ENCODE results near the gene KIF26B.
"Not testable (repeated sequence)": the region's sequence is repeated elsewhere in the genome, so short reads cannot be mapped to it uniquely, and the experiment has no call there.

Gene KIF26B

DNA sequence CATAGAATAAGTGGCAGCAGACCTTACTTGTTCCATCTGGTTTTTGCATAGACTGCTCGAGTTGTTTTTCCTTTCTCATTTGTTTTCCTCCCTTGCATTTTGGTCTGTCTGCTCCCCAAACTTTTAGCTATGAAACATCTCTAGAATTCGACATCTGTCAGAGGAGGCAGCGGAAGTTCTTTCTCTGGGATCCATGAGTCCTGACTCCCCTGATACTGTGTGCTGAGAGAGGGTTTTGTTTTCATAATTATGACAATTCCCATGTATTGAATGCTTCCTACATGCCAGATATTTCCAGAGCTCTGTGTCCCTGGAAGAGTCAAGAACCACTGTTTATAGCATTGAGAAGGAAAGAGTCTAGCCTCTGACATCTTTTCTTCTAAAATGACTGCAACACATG is 172.6 kb downstream of the KIF26B start:
- TF ChIP-seq CTCF (IDR thresholded peaks at IDR 0.05; ENCODE audit: low read depth, low read length): no peak
- H3K4me3 ChIP-seq (replicated peaks in 1 of 2; ENCODE audit: low read depth in 2 of 2, low read length in 2 of 2): no peak overlapping the region
- no peak for DNase-seq (ENCODE audit: low read depth in 2 of 2)

DNA sequence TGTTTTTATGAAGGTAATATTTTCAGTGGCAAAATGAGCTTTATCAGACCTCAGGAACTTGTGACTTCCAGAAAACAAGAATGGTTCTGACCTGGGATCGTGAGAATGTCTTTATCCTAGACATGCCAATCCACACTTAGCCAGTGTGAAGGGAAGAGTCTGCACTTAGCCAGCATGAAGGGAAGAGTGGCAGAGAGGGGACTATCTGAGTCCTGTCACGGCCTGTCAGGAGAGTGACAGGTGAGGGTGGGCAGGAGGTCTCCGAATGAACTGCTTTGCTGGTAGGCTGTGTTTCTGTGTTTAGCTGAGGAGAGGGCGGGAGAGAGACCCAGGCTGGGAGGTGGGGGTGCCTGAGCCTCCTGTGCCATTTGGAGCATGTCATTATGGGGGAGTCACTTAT is 173.1 kb downstream of the KIF26B start:
- no peak overlapping the region for H3K4me3 ChIP-seq (replicated peaks in 1 of 2; ENCODE audit: low read depth in 2 of 2, low read length in 2 of 2)
- TF ChIP-seq CTCF (IDR thresholded peaks at IDR 0.05; ENCODE audit: low read depth, low read length): no peak
- DNase-seq (ENCODE audit: low read depth in 2 of 2): no peak

DNA sequence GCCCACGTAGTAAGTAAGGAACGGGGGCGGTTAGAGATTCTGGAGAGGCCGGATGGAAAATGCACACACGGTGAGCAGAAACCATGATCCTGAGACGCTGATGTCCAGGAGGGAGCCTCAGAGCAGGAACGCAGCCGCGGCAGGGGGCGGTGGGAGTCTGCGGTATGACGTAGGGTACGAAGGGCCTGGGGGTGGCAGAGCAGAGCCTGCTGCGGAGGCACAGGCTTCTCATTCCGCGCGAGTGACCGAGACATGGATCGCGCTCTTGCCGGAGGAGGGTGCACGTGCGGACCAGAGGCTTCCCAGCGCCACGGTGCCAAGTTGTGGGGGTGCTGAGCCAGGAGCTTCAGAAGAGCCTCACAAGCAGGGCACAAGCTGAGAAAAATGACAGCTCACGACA is 176.2 kb downstream of the KIF26B start:
- no peak for TF ChIP-seq CTCF (IDR thresholded peaks at IDR 0.05; ENCODE audit: low read depth, low read length)
- H3K4me3 ChIP-seq (replicated peaks in 1 of 2; ENCODE audit: low read depth in 2 of 2, low read length in 2 of 2): no peak overlapping the region
- DNase-seq (ENCODE audit: low read depth in 2 of 2): no peak

DNA sequence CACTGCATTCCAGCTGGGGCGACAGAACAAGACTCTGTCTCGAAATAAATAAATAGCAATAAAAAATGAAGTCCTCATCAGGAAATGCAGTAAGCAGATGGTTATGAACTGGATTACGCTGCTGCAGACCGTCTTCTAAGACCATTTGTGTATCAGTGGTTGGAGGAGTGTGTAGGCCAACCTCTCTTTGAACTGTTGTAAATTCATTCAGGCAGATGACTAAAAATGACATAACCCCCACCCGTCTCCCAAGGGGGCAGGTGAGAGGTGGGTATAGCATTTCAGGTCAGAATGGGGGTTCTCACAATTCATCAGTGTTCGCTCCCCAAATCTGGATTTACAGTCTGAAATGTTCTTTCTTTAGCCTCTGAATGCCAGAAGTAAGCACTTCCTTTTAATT is 177.3 kb downstream of the KIF26B start:
- H3K4me3 ChIP-seq (replicated peaks in 1 of 2; ENCODE audit: low read depth in 2 of 2, low read length in 2 of 2): no peak overlapping the region
- DNase-seq (ENCODE audit: low read depth in 2 of 2): no peak
- no peak for TF ChIP-seq CTCF (IDR thresholded peaks at IDR 0.05; ENCODE audit: low read depth, low read length)

GRCh38 chr1:245332513-245332912 is 177.7 kb downstream of the KIF26B start:
- TF ChIP-seq CTCF (IDR thresholded peaks at IDR 0.05; ENCODE audit: low read depth, low read length): no peak

GRCh38 chr1:245334235-245334634 is 179.4 kb downstream of the KIF26B start:
- H3K4me3 ChIP-seq (replicated peaks in 1 of 2; ENCODE audit: low read depth in 2 of 2, low read length in 2 of 2): no peak overlapping the region
- no peak for TF ChIP-seq CTCF (IDR thresholded peaks at IDR 0.05; ENCODE audit: low read depth, low read length)
- no peak for DNase-seq (ENCODE audit: low read depth in 2 of 2)

More at GRCh38 chr1:245332513-245332912, 177.7 kb downstream of the KIF26B start:
- no peak overlapping the region for H3K4me3 ChIP-seq (replicated peaks in 1 of 2; ENCODE audit: low read depth in 2 of 2, low read length in 2 of 2)
- no peak for DNase-seq (ENCODE audit: low read depth in 2 of 2)

DNA sequence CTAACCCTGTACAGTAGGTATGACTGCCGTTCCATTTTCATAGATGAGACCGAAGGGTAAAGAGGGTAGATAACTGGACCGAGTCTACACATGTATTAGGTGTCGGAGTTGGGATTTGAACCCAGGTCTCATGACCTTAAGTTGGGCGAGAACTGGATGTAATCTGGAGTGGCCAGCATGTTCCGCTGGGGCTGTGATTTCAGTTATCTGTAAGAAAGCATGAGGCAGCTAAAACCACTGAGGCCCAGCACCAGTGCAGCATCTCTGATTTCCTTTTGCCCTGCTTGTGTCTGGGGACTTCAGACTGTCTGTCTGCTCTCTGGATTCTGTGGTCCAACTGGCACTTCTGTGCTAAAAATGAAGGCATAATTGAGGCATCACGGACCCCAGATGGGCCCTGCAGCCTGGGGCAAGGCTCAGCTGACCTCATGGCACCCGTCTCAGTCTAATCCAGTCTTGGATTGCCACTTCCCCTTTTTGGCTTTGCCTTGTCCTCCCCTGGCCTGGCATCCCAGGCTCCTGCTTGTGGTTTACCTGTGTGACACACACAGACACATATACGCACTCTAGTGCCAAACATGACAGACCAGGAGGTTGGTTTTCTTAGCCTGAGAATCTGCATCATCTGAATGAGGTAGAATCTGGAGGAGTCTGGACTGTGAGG is 180.2 kb downstream of the KIF26B start:
- TF ChIP-seq CTCF (IDR thresholded peaks at IDR 0.05; ENCODE audit: low read depth, low read length): no peak
- DNase-seq (ENCODE audit: low read depth in 2 of 2): no peak
- H3K4me3 ChIP-seq (replicated peaks in 1 of 2; ENCODE audit: low read depth in 2 of 2, low read length in 2 of 2): no peak overlapping the region

DNA sequence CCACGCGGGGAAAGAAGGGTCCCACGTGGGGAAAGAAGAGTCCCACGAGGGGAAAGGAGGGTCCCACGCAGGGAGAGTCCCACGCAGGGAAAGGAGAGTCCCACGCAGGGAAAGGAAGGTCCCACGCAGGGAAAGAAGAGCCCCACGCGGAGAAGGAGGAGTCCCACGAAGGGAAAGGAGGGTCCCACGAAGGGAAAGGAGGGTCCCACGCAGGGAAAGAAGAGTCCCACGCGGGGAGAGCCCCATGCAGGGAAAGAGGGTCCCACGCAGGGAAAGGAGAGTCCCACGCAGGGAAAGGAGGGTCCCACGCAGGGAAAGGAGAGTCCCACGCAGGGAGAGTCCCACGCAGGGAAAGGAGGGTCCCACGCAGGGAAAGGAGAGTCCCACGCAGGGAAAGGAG is 180.9 kb downstream of the KIF26B start:
- H3K4me3 ChIP-seq (replicated peaks in 1 of 2; ENCODE audit: low read depth in 2 of 2, low read length in 2 of 2); DNase-seq (ENCODE audit: low read depth in 2 of 2): not testable (repeated sequence)
